Measurements from ENCODE around the gene PLEKHM1.

Gene PLEKHM1

GRCh38 chr17:45398800-45399199 is 91.7 kb downstream of the PLEKHM1 start:
- DNase-seq (ENCODE audit: low read depth) = no peak

- no peak for DNase-seq (ENCODE audit: low read depth)
Measured at GRCh38 chr17:45397796-45398195, 92.7 kb downstream of the PLEKHM1 start.

- DNase-seq (ENCODE audit: low read depth) = no peak
Measured at GRCh38 chr17:45396496-45397205, 93.9 kb downstream of the PLEKHM1 start.

- no peak for DNase-seq (ENCODE audit: low read depth)
Measured at GRCh38 chr17:45395569-45396415, 94.7 kb downstream of the PLEKHM1 start.

GRCh38 chr17:45394913-45395568 is 95.5 kb downstream of the PLEKHM1 start:
- DNase-seq (ENCODE audit: low read depth) = no peak

GRCh38 chr17:45394564-45394912 is 96.0 kb downstream of the PLEKHM1 start:
- DNase-seq (ENCODE audit: low read depth) = no peak

- DNase-seq (ENCODE audit: low read depth) = no peak
Measured at GRCh38 chr17:45394091-45394490, 96.4 kb downstream of the PLEKHM1 start.

GRCh38 chr17:45393411-45393810 is 97.1 kb downstream of the PLEKHM1 start:
- no peak for DNase-seq (ENCODE audit: low read depth)

GRCh38 chr17:45391918-45392317 is 98.6 kb downstream of the PLEKHM1 start:
- no peak for DNase-seq (ENCODE audit: low read depth)

GRCh38 chr17:45391291-45391690 is 99.2 kb downstream of the PLEKHM1 start:
- no peak for DNase-seq (ENCODE audit: low read depth)

- no peak for DNase-seq (ENCODE audit: low read depth)
Measured at GRCh38 chr17:45389354-45389753, 101.2 kb downstream of the PLEKHM1 start.

- no peak for DNase-seq (ENCODE audit: low read depth)
Measured at GRCh38 chr17:45388604-45389325, 101.8 kb downstream of the PLEKHM1 start.

GRCh38 chr17:45387739-45388138 is 102.8 kb downstream of the PLEKHM1 start:
- DNase-seq (ENCODE audit: low read depth) = no peak

GRCh38 chr17:45386178-45386577 is 104.3 kb downstream of the PLEKHM1 start:
- no peak for DNase-seq (ENCODE audit: low read depth)

Measured in activated T-helper 9 cell treated with anti-CD3 and anti-CD28 coated beads, Interleukin-2, amount 50 U/mL, for 16 hours (primary cell).